GM23338 (cell line): ENCODE results near the gene CRYBB2. TPM values are rescaled to one million over a fixed set of nuclear protein-coding genes. Genes with fewer than 3 reads are reported as not detected.

ENCODE experiments used
- ATAC-seq: fragments of 200-7000 bp; cut with Tn5 transposase; 3 replicates; pipeline ENCODE4 v1.9.1; 2020
- DNase-seq: peaks from one replicate; pipeline ENCODE4 v3.0.0-alpha.2; 2015; ENCODE audit warnings: low spot score
- H2AFZ ChIP-seq: fragments of 200-600 bp; sonication (generic); 2 replicates; pipeline ENCODE4 v1.8.0; 2016; ENCODE audit warnings: antibody characterized with exemption, mild to moderate bottlenecking, moderate library complexity
- H3F3A ChIP-seq: fragments of 200-600 bp; sonication (generic); replicated peaks from 2 replicates; pipeline ENCODE4 v1.8.0; 2017; ENCODE audit warnings: antibody characterized with exemption, mixed run types, low read depth
- H3K27ac ChIP-seq: fragments of 200-600 bp; sonication (generic); 2 replicates; pipeline ENCODE4 v1.6.1; 2016; ENCODE audit warnings: low read depth
- H3K27me3 ChIP-seq: fragments of 200-600 bp; sonication (generic); 2 replicates; pipeline ENCODE4 v1.8.0; 2016; ENCODE audit warnings: mild to moderate bottlenecking, mixed run types, moderate library complexity; ENCODE audit not compliant: insufficient read depth
- H3K36me3 ChIP-seq: fragments of 200-600 bp; sonication (generic); 2 replicates; pipeline ENCODE4 v1.8.0; 2016; ENCODE audit warnings: mild to moderate bottlenecking; ENCODE audit not compliant: insufficient read depth
- H3K4me1 ChIP-seq: fragments of 200-600 bp; sonication (generic); 2 replicates; pipeline ENCODE4 v1.8.0; 2016; ENCODE audit warnings: mild to moderate bottlenecking, moderate library complexity; ENCODE audit not compliant: insufficient read depth
- H3K4me2 ChIP-seq: fragments of 200-600 bp; sonication (generic); 2 replicates; pipeline ENCODE4 v1.7.1; 2017; ENCODE audit warnings: mixed run types
- H3K4me3 ChIP-seq: fragments of 200-600 bp; sonication (generic); 2 replicates; pipeline ENCODE4 v1.6.1; 2016; ENCODE audit warnings: mixed run types
- H3K79me2 ChIP-seq: fragments of 200-600 bp; sonication (generic); replicated peaks from 2 replicates; pipeline ENCODE4 v1.8.0; 2017; ENCODE audit warnings: mild to moderate bottlenecking; ENCODE audit not compliant: insufficient read depth
- H3K9me2 ChIP-seq: fragments of 200-600 bp; sonication (generic); 2 replicates; pipeline ENCODE4 v1.8.0; 2017; ENCODE audit not compliant: insufficient read depth
- H4K20me1 ChIP-seq: fragments of 200-600 bp; sonication (generic); replicated peaks from 2 replicates; pipeline ENCODE4 v1.8.0; 2017; ENCODE audit warnings: mild to moderate bottlenecking; ENCODE audit not compliant: insufficient read depth
- H3K27ac Mint-ChIP-seq: 2 replicates; pipeline ENCODE4 v1.8.0; 2020; ENCODE audit warnings: inconsistent platforms, mild to moderate bottlenecking, moderate library complexity, mixed read lengths
- H3K27me3 Mint-ChIP-seq: 3 replicates; pipeline ENCODE4 v1.8.0; 2022; ENCODE audit warnings: low read depth, mild to moderate bottlenecking, moderate library complexity, mixed read lengths, inconsistent platforms; ENCODE audit not compliant: insufficient read depth, poor library complexity
- H3K36me3 Mint-ChIP-seq: 3 replicates; pipeline ENCODE4 v1.8.0; 2021; ENCODE audit warnings: low read depth, mild to moderate bottlenecking, inconsistent platforms, moderate library complexity, mixed read lengths
- H3K4me1 Mint-ChIP-seq: 3 replicates; pipeline ENCODE4 v1.8.0; 2020; ENCODE audit warnings: mild to moderate bottlenecking, inconsistent platforms, mixed read lengths
- H3K4me3 Mint-ChIP-seq: 3 replicates; pipeline ENCODE4 v1.8.0; 2021; ENCODE audit warnings: moderate library complexity, mild to moderate bottlenecking, inconsistent platforms, mixed read lengths
- H3K9me3 Mint-ChIP-seq: 3 replicates; pipeline ENCODE4 v1.8.0; 2020; ENCODE audit warnings: moderate library complexity, mild to moderate bottlenecking, inconsistent platforms, mixed read lengths
- CREB1 ChIP-seq: fragments of 250-450 bp; sonication (Bioruptor Pico); IDR thresholded peaks from 2 replicates; pipeline ENCODE4 v1.5.0; 2020; ENCODE audit warnings: low read depth, mild to moderate bottlenecking, moderate library complexity
- CTCF ChIP-seq, 2 experiments: fragments of 200-600 bp in 1 of 2; sonication (generic) in 1 of 2; conservative IDR thresholded peaks; 2 replicates each; pipeline versions ENCODE4 v1.5.1 to v1.6.1; 2016 to 2017; ENCODE audit warnings: antibody characterized with exemption in 2 of 2, low read depth in 2 of 2, mild to moderate bottlenecking in 2 of 2, moderate library complexity in 1 of 2
- EZH2 ChIP-seq: fragments of 200-600 bp; sonication (generic); IDR thresholded peaks from one replicate; pipeline ENCODE4 v1.8.0; 2017; ENCODE audit warnings: antibody characterized with exemption, mild to moderate bottlenecking, low read depth; ENCODE audit not compliant: unreplicated experiment
- EZH2phosphoT487 ChIP-seq: fragments of 200-600 bp; sonication (generic); IDR thresholded peaks from one replicate; pipeline ENCODE4 v1.8.1; 2018; ENCODE audit warnings: antibody characterized with exemption; ENCODE audit not compliant: unreplicated experiment
- JUNB ChIP-seq: IDR thresholded peaks from one replicate; pipeline ENCODE4 v1.6.1; 2016; ENCODE audit warnings: antibody characterized with exemption; ENCODE audit not compliant: unreplicated experiment
- NANOG ChIP-seq: IDR thresholded peaks from 2 replicates; pipeline ENCODE4 v1.6.1; 2016; ENCODE audit warnings: antibody characterized with exemption, borderline replicate concordance
- POLR2AphosphoS5 ChIP-seq: IDR thresholded peaks from 2 replicates; pipeline ENCODE4 v1.6.1; 2016; ENCODE audit warnings: antibody characterized with exemption, low read depth
- STAT1 ChIP-seq: IDR thresholded peaks from one replicate; pipeline ENCODE4 v1.6.1; 2016; ENCODE audit warnings: antibody characterized with exemption; ENCODE audit not compliant: unreplicated experiment
- ZNF114 ChIP-seq: fragments of 250-450 bp; sonication (Bioruptor Pico); IDR thresholded peaks from 2 replicates; pipeline ENCODE4 v1.5.0; 2020; ENCODE audit warnings: mild to moderate bottlenecking, moderate library complexity
- ZNF331 ChIP-seq: fragments of 250-450 bp; sonication (Bioruptor Pico); IDR thresholded peaks from 2 replicates; pipeline ENCODE4 v1.5.0; 2020; ENCODE audit warnings: low read depth, mild to moderate bottlenecking, moderate library complexity
- ZNF462 ChIP-seq: fragments of 250-450 bp; sonication (Bioruptor Pico); IDR thresholded peaks from 2 replicates; pipeline ENCODE4 v1.5.0; 2020; ENCODE audit warnings: mild to moderate bottlenecking, moderate library complexity
- polyA plus RNA-seq: library from polyadenylated mRNA; unstranded; fragments of >200 nt; fragmentation: Nextera tagmentation; extraction: Ambion mirVana; gene quantifications from 2 replicates; pipeline ENCODE4 v1.2.1, GENCODE V29; 2016
- total RNA-seq: library from RNA; depleted of rRNA; stranded (reverse); fragments of >200 nt; shearing (Covaris generic); gene quantifications from 2 replicates; pipeline ENCODE4 v1.2.3, GENCODE V29; 2014
- TF ChIP-seq, protein P1 (sequence below): IDR thresholded peaks from one replicate; pipeline ENCODE4 v1.6.1; 2018; ENCODE audit warnings: antibody characterized with exemption; ENCODE audit not compliant: unreplicated experiment

CRYBB2 gene
- total and polyA plus RNA-seq, 2 experiments from 2014 or later = 0.26 to 1.0 TPM

- no peak for TF ChIP-seq ZNF462
- no peak for TF ChIP-seq NANOG
- no peak for TF ChIP-seq EZH2
These were observed 32.0 kb upstream of the CRYBB2 start (continued) for GRCh38 chr22:25187469-25187868.

DNA sequence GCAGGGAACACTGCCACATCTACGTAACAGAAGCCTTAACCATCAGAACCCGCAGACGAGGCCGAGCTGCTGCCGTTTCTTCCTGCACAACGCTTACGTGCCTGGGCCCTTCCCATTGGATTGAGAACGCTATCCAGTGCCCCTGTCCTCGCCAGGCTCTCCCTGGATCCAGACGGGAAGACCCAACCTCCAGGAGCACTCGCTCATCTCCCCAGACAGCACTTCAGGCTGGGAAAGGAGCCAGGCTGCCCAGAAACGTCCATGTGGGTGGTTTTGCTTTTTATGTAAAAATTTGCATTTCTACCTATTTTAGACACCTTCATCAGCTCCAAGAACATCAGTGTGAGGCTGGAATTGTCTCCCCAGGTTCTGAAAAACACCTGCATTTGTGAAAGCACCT, 27.0 kb upstream of the CRYBB2 start:
- DNase-seq (no peak), ATAC-seq (no peak)
- Histone ChIP-seq H3K4me2 (no peak overlapping the region), H3K4me3 (no peak overlapping the region), H4K20me1 (peaks cover 10% of the 10 kb centered on the region; the same call in 1 of the 2 replicates), H3K27me3 (no peaks in the 10 kb centered on the region), H3K4me1 (no peaks in the 10 kb centered on the region), H2AFZ (no peak overlapping the region), H3K79me2 (no peaks in the 10 kb centered on the region), H3F3A (no peaks in the 10 kb centered on the region), H3K9me2 (no peaks in the 10 kb centered on the region), H3K27ac (no peak overlapping the region), H3K36me3 (no peaks in the 10 kb centered on the region; the same call in 1 of the 2 replicates)
- Mint-ChIP-seq H3K4me1 (0 out of 3 replicates have a peak, but pooled peaks cover 3% of the 10 kb centered on the region), H3K9me3 (no peaks in the 10 kb centered on the region; the same call in 2 of the 3 replicates), H3K27me3 (peaks cover 3% of the 10 kb centered on the region), H3K4me3 (no peak overlapping the region), H3K27ac (no peak overlapping the region), H3K36me3 (peaks cover 27% of the 10 kb centered on the region)
- no peak for TF ChIP-seq JUNB
- no peak for TF ChIP-seq POLR2AphosphoS5
- no peak for TF ChIP-seq STAT1
- TF ChIP-seq ZNF114 (CRISPR knock-in tag) = no peak
- no peak for TF ChIP-seq CREB1 (CRISPR knock-in tag)
- no peak for TF ChIP-seq CTCF (conservative IDR thresholded peaks at IDR 0.05; ENCODE audit: low read depth in 2 of 2)
- TF ChIP-seq EZH2 = no peak
- TF ChIP-seq, protein P1, sequence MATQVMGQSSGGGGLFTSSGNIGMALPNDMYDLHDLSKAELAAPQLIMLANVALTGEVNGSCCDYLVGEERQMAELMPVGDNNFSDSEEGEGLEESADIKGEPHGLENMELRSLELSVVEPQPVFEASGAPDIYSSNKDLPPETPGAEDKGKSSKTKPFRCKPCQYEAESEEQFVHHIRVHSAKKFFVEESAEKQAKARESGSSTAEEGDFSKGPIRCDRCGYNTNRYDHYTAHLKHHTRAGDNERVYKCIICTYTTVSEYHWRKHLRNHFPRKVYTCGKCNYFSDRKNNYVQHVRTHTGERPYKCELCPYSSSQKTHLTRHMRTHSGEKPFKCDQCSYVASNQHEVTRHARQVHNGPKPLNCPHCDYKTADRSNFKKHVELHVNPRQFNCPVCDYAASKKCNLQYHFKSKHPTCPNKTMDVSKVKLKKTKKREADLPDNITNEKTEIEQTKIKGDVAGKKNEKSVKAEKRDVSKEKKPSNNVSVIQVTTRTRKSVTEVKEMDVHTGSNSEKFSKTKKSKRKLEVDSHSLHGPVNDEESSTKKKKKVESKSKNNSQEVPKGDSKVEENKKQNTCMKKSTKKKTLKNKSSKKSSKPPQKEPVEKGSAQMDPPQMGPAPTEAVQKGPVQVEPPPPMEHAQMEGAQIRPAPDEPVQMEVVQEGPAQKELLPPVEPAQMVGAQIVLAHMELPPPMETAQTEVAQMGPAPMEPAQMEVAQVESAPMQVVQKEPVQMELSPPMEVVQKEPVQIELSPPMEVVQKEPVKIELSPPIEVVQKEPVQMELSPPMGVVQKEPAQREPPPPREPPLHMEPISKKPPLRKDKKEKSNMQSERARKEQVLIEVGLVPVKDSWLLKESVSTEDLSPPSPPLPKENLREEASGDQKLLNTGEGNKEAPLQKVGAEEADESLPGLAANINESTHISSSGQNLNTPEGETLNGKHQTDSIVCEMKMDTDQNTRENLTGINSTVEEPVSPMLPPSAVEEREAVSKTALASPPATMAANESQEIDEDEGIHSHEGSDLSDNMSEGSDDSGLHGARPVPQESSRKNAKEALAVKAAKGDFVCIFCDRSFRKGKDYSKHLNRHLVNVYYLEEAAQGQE = no peak
- TF ChIP-seq ZNF331 (CRISPR knock-in tag) = no peak
- TF ChIP-seq EZH2phosphoT487 = no peak
